HepG2 (cell line): ENCODE results near the gene CALML4. TPM values are rescaled to one million over a fixed set of nuclear protein-coding genes. Genes with fewer than 3 reads are reported as not detected.
A peak's percentile ranks its signal among the peaks of the same experiment; 100 is the strongest.

Source experiments
- AGO1 ChIP-seq: fragments of 200-400 bp; formaldehyde crosslinking; IDR thresholded peaks from 2 replicates; pipeline ENCODE4 v1.6.1; 2017; ENCODE audit warnings: mild to moderate bottlenecking, low read depth, low read length, moderate library complexity; ENCODE audit not compliant: poor library complexity, severe bottlenecking
- ARHGAP35 ChIP-seq: sonication (generic); formaldehyde crosslinking; IDR thresholded peaks from 2 replicates; pipeline ENCODE4 v1.9.0; 2022; ENCODE audit warnings: mild to moderate bottlenecking, inconsistent platforms, moderate library complexity, missing genetic modification reagents, borderline replicate concordance
- CCDC6 ChIP-seq: sonication (generic); formaldehyde crosslinking; IDR thresholded peaks from 2 replicates; pipeline ENCODE4 v1.8.1; 2022; ENCODE audit warnings: mild to moderate bottlenecking, missing genetic modification reagents, moderate library complexity
- ELF1 ChIP-seq: sonication (generic); formaldehyde crosslinking; IDR thresholded peaks from 2 replicates; pipeline ENCODE4 v1.4.0; 2020; ENCODE audit warnings: missing genetic modification reagents
- GFI1 ChIP-seq: sonication (generic); formaldehyde crosslinking; IDR thresholded peaks from 2 replicates; pipeline ENCODE4 v1.5.0; 2020; ENCODE audit warnings: missing genetic modification reagents, mild to moderate bottlenecking, borderline replicate concordance
- HNRNPLL ChIP-seq: fragments of 200-400 bp; formaldehyde crosslinking; IDR thresholded peaks from 2 replicates; pipeline ENCODE4 v1.6.1; 2017; ENCODE audit warnings: mild to moderate bottlenecking, low read depth, low read length; ENCODE audit not compliant: poor library complexity, severe bottlenecking
- JARID2 ChIP-seq: sonication (generic); formaldehyde crosslinking; IDR thresholded peaks from 2 replicates; pipeline ENCODE4 v1.8.1; 2023; ENCODE audit warnings: missing genetic modification reagents, inconsistent platforms; ENCODE audit not compliant: insufficient replicate concordance
- MED13 ChIP-seq: sonication (generic); formaldehyde crosslinking; IDR thresholded peaks from 2 replicates; pipeline ENCODE4 v1.5.0; 2020; ENCODE audit warnings: missing genetic modification reagents
- MEF2D ChIP-seq: sonication (generic); formaldehyde crosslinking; IDR thresholded peaks from 2 replicates; pipeline ENCODE4 v1.5.1; 2020; ENCODE audit warnings: mild to moderate bottlenecking, missing genetic modification reagents
- MIER3 ChIP-seq: IDR thresholded peaks from 2 replicates; pipeline ENCODE4 v1.6.1; 2016; ENCODE audit warnings: missing compliant biosample characterization, borderline replicate concordance
- MXD1 ChIP-seq: sonication (generic); formaldehyde crosslinking; IDR thresholded peaks from 2 replicates; pipeline ENCODE4 v1.4.0; 2020; ENCODE audit warnings: mild to moderate bottlenecking, missing genetic modification reagents
- NCOA2 ChIP-seq: sonication (generic); formaldehyde crosslinking; IDR thresholded peaks from 2 replicates; pipeline ENCODE4 v1.8.0; 2022; ENCODE audit warnings: inconsistent platforms
- NFE2 ChIP-seq: sonication (generic); formaldehyde crosslinking; IDR thresholded peaks from 2 replicates; pipeline ENCODE4 v1.4.0; 2020; ENCODE audit warnings: missing genetic modification reagents
- NFRKB ChIP-seq: fragments of 450-650 bp; IDR thresholded peaks from 2 replicates; pipeline ENCODE4 v1.6.1; 2017
- NR1H2 ChIP-seq: sonication (generic); formaldehyde crosslinking; IDR thresholded peaks from 2 replicates; pipeline ENCODE4 v1.8.1; 2022; ENCODE audit warnings: low read depth, missing genetic modification reagents, borderline replicate concordance
- PRDM4 ChIP-seq: sonication (generic); formaldehyde crosslinking; IDR thresholded peaks from 2 replicates; pipeline ENCODE4 v1.9.0; 2021; ENCODE audit warnings: missing genetic modification reagents, borderline replicate concordance
- TBX3 ChIP-seq: fragments of 450-650 bp; IDR thresholded peaks from 2 replicates; pipeline ENCODE4 v1.6.1; 2017; ENCODE audit warnings: antibody characterized with exemption, mild to moderate bottlenecking, inconsistent platforms, borderline replicate concordance
- ZFP90 ChIP-seq: sonication (generic); formaldehyde crosslinking; IDR thresholded peaks from 2 replicates; pipeline ENCODE4 v1.8.0; 2022; ENCODE audit warnings: missing genetic modification reagents, mild to moderate bottlenecking, inconsistent platforms, borderline replicate concordance
- ZNF207 ChIP-seq: fragments of 450-650 bp; IDR thresholded peaks from 2 replicates; pipeline ENCODE4 v1.6.1; 2016; ENCODE audit warnings: antibody characterized with exemption, borderline replicate concordance
- ZNF883 ChIP-seq: sonication (generic); formaldehyde crosslinking; IDR thresholded peaks from 2 replicates; pipeline ENCODE4 v1.5.1; 2020; ENCODE audit warnings: mild to moderate bottlenecking, missing genetic modification reagents; ENCODE audit errors: not compliant biosample characterization
- ZSCAN31 ChIP-seq: sonication (generic); formaldehyde crosslinking; IDR thresholded peaks from 2 replicates; pipeline ENCODE4 v1.5.0; 2020; ENCODE audit warnings: low read depth, mild to moderate bottlenecking, missing genetic modification reagents
- polyA plus RNA-seq, 8 experiments: library from polyadenylated mRNA; depleted of rRNA in 3 of 8; stranded (reverse) in 7 of 8; unstranded in 1 of 8; fragments of >200 nt; fragmentation: Illumina TruSeq in 4 of 8; extraction: Trizol in 4 of 8; gene quantifications; 2 replicates each; pipeline versions ENCODE4 v1.2.1 to v1.2.3, GENCODE V29; 2011 to 2016; ENCODE audit warnings: low read depth in 4 of 8, missing spikeins in 1 of 8, mixed read lengths in 1 of 8; ENCODE audit not compliant: insufficient read depth in 1 of 8
- total RNA-seq, 5 experiments: library from RNA; depleted of rRNA; stranded (reverse); fragments of >200 nt; fragmentation: Illumina TruSeq; extraction: Trizol; gene quantifications; 2 replicates each; pipeline ENCODE4 v1.2.3, GENCODE V29; 2016; ENCODE audit warnings: low read depth in 1 of 5
- TF ChIP-seq, protein P1 (sequence below): sonication (generic); formaldehyde crosslinking; conservative IDR thresholded peaks from 2 replicates; pipeline ENCODE4 v1.4.0; 2020; ENCODE audit warnings: mild to moderate bottlenecking, missing genetic modification reagents, moderate library complexity
- TF ChIP-seq, protein P2 (sequence below): IDR thresholded peaks from 2 replicates; pipeline ENCODE4 v1.6.1; 2016; ENCODE audit warnings: mild to moderate bottlenecking, missing biosample characterization, missing genetic modification reagents

Gene CALML4
- total and polyA plus RNA-seq, 2 of the 13 experiments (the other 11 are each of a cell fraction or from before 2014, with no cell fraction given): 3.6 to 8.7 TPM

- TF ChIP-seq, protein P1, sequence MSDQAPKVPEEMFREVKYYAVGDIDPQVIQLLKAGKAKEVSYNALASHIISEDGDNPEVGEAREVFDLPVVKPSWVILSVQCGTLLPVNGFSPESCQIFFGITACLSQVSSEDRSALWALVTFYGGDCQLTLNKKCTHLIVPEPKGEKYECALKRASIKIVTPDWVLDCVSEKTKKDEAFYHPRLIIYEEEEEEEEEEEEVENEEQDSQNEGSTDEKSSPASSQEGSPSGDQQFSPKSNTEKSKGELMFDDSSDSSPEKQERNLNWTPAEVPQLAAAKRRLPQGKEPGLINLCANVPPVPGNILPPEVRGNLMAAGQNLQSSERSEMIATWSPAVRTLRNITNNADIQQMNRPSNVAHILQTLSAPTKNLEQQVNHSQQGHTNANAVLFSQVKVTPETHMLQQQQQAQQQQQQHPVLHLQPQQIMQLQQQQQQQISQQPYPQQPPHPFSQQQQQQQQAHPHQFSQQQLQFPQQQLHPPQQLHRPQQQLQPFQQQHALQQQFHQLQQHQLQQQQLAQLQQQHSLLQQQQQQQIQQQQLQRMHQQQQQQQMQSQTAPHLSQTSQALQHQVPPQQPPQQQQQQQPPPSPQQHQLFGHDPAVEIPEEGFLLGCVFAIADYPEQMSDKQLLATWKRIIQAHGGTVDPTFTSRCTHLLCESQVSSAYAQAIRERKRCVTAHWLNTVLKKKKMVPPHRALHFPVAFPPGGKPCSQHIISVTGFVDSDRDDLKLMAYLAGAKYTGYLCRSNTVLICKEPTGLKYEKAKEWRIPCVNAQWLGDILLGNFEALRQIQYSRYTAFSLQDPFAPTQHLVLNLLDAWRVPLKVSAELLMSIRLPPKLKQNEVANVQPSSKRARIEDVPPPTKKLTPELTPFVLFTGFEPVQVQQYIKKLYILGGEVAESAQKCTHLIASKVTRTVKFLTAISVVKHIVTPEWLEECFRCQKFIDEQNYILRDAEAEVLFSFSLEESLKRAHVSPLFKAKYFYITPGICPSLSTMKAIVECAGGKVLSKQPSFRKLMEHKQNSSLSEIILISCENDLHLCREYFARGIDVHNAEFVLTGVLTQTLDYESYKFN (CRISPR knock-in tag): no peak
- TF ChIP-seq ZNF207 (no peak), GFI1 (CRISPR knock-in tag) (peak; percentile 78; the same call in 1 of the 2 replicates), MED13 (CRISPR knock-in tag) (no peak; the same call in 1 of the 2 replicates), JARID2 (CRISPR knock-in tag) (no peak), NR1H2 (peak; percentile 75; the same call in 1 of the 2 replicates), PRDM4 (CRISPR knock-in tag) (no peak; the same call in 1 of the 2 replicates), NCOA2 (CRISPR knock-in tag) (peak; percentile 22; the same call in 1 of the 2 replicates), ELF1 (CRISPR knock-in tag) (no peak), MIER3 (no peak), MEF2D (CRISPR knock-in tag) (no peak), HNRNPLL (peak; percentile 34), ZFP90 (CRISPR knock-in tag) (no peak; the same call in 1 of the 2 replicates), ARHGAP35 (CRISPR knock-in tag) (no peak; the same call in 1 of the 2 replicates), TBX3 (no peak), ZSCAN31 (CRISPR knock-in tag) (peak; percentile 98), MXD1 (CRISPR knock-in tag) (peak; percentile 92), ZNF883 (CRISPR knock-in tag) (peak; percentile 83), AGO1 (no peak), NFRKB (no peak), CCDC6 (peak; percentile 72; the same call in 1 of the 2 replicates), NFE2 (CRISPR knock-in tag) (no peak)
- TF ChIP-seq, protein P2, sequence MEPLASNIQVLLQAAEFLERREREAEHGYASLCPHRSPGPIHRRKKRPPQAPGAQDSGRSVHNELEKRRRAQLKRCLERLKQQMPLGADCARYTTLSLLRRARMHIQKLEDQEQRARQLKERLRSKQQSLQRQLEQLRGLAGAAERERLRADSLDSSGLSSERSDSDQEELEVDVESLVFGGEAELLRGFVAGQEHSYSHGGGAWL (CRISPR knock-in tag): peak; percentile 83; the same call in 1 of the 2 replicates
These were observed 24.4 kb upstream of the CALML4 start, which contains the start of gene CLN6 (continued) for GRCh38 chr15:68229386-68230156.
